K562 (cell line): Measurements from ENCODE around the gene HS3ST3B1.

ENCODE experiments used
- CTCF ChIP-seq, 3 experiments: IDR thresholded peaks in 2 of 3; conservative IDR thresholded peaks in 1 of 3; 2 replicates each; pipeline ENCODE4 v1.5.1; 2011 to 2012; ENCODE audit warnings: low read length in 3 of 3, mild to moderate bottlenecking in 3 of 3, control low read depth in 2 of 3, improper control_type of control experiment in 1 of 3, inconsistent platforms in 1 of 3, low read depth in 1 of 3, mixed read lengths in 1 of 3, moderate library complexity in 1 of 3; ENCODE audit not compliant: insufficient read depth in 2 of 3
- MTA3 ChIP-seq: fragments of 450-650 bp; formaldehyde crosslinking; IDR thresholded peaks from 2 replicates; pipeline ENCODE4 v1.6.1; 2017; ENCODE audit warnings: mild to moderate bottlenecking, borderline replicate concordance
- NKRF ChIP-seq: fragments of 450-650 bp; IDR thresholded peaks from 2 replicates; pipeline ENCODE4 v1.6.1; 2016; ENCODE audit warnings: borderline replicate concordance
- SRF ChIP-seq, 2 experiments: fragments of 250-450, 450-650 bp in 1 of 2; sonication (Bioruptor Pico) in 1 of 2; sonication (generic) in 1 of 2; formaldehyde crosslinking; IDR thresholded peaks; 2 replicates each; pipeline versions ENCODE4 v1.5.0 to v1.5.1; 2020 to 2022; ENCODE audit warnings: mild to moderate bottlenecking in 1 of 2, missing genetic modification reagents in 1 of 2
- ZBTB17 ChIP-seq: fragments of 450-650 bp; formaldehyde crosslinking; IDR thresholded peaks from 2 replicates; pipeline ENCODE4 v1.4.0; 2020; ENCODE audit warnings: mild to moderate bottlenecking
- ZBTB7A ChIP-seq: IDR thresholded peaks from 2 replicates; pipeline ENCODE4 v1.6.1; 2011; ENCODE audit warnings: low read depth, mild to moderate bottlenecking, low read length, moderate library complexity, borderline replicate concordance; ENCODE audit not compliant: control insufficient read depth
- ZNF274 ChIP-seq: IDR thresholded peaks from 2 replicates; pipeline ENCODE4 v1.6.1; 2011; ENCODE audit warnings: low read depth, mild to moderate bottlenecking, low read length, moderate library complexity, borderline replicate concordance
- ZNF644 ChIP-seq: fragments of 200-800 bp; sonication (Bioruptor generic); IDR thresholded peaks from 2 replicates; pipeline ENCODE4 v1.6.1; 2016; ENCODE audit warnings: low read depth, missing genetic modification characterization, missing compliant biosample characterization
- TF ChIP-seq, protein P1 (sequence below), 2 experiments: fragments of 450-650 bp; IDR thresholded peaks; 2 replicates each; pipeline ENCODE4 v1.6.1; 2016; ENCODE audit warnings: mild to moderate bottlenecking in 2 of 2, borderline replicate concordance in 1 of 2, low read depth in 1 of 2, moderate library complexity in 1 of 2
- TF ChIP-seq, protein P2 (sequence below): fragments of 250-450 bp; sonication (Bioruptor Pico); IDR thresholded peaks from 2 replicates; pipeline ENCODE4 v1.8.0; 2022; ENCODE audit warnings: inconsistent platforms, mild to moderate bottlenecking, moderate library complexity, borderline replicate concordance

- TF ChIP-seq ZBTB17 (CRISPR knock-in tag) (no peak), ZBTB7A (no peak), MTA3 (no peak), SRF (CRISPR knock-in tag; IDR thresholded peaks at IDR 0.05) (no peak), ZNF274 (no peak), CTCF (IDR thresholded peaks at IDR 0.05 in 2 of 3, conservative IDR thresholded peaks at IDR 0.05 in 1 of 3; ENCODE audit: insufficient read depth in 2 of 3, low read depth in 1 of 3, low read length in 3 of 3) (no peak), ZNF644 (tag) (no peak), NKRF (no peak)
- TF ChIP-seq, protein P1, sequence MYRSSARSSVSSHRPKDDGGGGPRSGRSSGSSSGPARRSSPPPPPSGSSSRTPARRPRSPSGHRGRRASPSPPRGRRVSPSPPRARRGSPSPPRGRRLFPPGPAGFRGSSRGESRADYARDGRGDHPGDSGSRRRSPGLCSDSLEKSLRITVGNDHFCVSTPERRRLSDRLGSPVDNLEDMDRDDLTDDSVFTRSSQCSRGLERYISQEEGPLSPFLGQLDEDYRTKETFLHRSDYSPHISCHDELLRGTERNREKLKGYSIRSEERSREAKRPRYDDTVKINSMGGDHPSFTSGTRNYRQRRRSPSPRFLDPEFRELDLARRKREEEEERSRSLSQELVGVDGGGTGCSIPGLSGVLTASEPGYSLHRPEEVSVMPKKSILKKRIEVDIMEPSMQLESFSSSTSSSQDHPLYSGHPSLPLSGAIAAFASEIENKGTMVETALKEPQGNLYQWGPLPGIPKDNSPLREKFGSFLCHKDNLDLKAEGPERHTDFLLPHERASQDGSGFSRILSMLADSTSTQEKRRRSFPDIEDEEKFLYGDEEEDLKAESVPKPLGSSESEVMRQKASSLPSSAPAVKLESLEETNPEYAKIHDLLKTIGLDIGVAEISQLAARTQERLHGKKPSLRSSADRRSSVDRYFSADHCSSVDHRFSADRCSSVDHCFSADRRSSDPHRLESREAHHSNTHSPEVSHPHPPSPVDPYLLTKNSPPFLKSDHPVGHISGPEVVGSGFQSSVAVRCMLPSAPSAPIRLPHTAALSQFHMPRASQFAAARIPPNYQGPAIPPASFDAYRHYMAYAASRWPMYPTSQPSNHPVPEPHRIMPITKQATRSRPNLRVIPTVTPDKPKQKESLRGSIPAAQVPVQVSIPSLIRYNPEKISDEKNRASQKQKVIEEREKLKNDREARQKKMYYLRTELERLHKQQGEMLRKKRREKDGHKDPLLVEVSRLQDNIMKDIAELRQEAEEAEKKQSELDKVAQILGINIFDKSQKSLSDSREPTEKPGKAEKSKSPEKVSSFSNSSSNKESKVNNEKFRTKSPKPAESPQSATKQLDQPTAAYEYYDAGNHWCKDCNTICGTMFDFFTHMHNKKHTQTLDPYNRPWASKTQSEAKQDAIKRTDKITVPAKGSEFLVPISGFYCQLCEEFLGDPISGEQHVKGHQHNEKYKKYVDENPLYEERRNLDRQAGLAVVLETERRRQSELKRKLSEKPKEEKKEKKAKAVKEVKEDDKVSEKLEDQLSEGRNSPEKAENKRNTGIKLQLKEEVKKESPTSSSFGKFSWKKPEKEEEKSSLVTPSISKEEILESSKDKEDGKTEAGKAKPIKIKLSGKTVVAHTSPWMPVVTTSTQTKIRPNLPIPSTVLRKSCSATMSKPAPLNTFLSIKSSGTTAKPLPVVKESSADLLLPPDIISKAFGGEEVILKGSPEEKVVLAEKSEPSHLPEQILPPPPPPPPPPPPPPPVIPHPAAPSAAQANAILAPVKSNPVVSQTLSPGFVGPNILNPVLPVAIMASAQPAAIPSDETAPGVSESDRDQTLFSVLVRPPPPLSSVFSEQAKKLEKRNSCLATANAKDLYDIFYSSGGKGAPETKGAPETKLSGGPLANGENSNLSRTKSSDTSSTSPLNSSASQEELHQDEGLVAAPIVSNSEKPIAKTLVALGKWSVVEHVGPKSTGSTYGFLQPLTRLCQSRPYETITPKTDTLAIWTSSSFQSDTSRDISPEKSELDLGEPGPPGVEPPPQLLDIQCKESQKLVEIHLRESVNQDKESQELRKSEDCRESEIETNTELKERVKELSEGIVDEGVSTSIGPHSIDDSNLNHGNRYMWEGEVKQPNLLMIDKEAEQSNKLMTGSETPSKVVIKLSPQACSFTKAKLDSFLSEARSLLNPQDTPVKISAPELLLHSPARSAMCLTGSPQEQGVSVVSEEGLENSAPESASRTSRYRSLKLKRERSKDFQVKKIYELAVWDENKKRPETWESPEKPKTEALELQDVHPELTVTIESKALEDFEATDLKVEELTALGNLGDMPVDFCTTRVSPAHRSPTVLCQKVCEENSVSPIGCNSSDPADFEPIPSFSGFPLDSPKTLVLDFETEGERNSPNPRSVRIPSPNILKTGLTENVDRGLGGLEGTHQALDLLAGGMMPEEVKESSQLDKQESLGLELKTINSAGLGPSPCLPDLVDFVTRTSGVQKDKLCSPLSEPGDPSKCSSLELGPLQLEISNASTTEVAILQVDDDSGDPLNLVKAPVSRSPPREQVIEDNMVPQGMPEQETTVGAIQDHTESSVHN (IDR thresholded peaks at IDR 0.05; ENCODE audit: borderline replicate concordance in 1 of 2, low read depth in 1 of 2), result no peak
- TF ChIP-seq, protein P2, sequence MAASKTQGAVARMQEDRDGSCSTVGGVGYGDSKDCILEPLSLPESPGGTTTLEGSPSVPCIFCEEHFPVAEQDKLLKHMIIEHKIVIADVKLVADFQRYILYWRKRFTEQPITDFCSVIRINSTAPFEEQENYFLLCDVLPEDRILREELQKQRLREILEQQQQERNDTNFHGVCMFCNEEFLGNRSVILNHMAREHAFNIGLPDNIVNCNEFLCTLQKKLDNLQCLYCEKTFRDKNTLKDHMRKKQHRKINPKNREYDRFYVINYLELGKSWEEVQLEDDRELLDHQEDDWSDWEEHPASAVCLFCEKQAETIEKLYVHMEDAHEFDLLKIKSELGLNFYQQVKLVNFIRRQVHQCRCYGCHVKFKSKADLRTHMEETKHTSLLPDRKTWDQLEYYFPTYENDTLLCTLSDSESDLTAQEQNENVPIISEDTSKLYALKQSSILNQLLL (CRISPR knock-in tag), result no peak
Observed at GRCh38 chr17:14395255-14395654, 94.4 kb downstream of the HS3ST3B1 start.
